Coronary artery (tissue), 2 donors: ENCODE measurements around the gene SNU13.
"Not testable (repeated sequence)": the region's sequence is repeated elsewhere in the genome, so short reads cannot be mapped to it uniquely, and the experiment has no call there.

Experiments
- DNase-seq: peaks from one replicate; pipeline ENCODE4 v3.0.0-alpha.2; 2017; ENCODE audit warnings: low spot score
- H3K27ac ChIP-seq, 2 donors: fragments of 200-600 bp; sonication (generic); one replicate each; pipeline ENCODE4 v1.5.1; 2016 to 2019
- H3K4me3 ChIP-seq: fragments of 200-600 bp; sonication (generic); 2 replicates; pipeline ENCODE4 v1.5.1; 2016; ENCODE audit warnings: mild to moderate bottlenecking, moderate library complexity
- TF ChIP-seq, protein P1 (sequence below): fragments of 200-600 bp; sonication (generic); IDR thresholded peaks from one replicate; pipeline ENCODE4 v1.5.1; 2019; ENCODE audit warnings: antibody characterized with exemption

Gene SNU13

DNA sequence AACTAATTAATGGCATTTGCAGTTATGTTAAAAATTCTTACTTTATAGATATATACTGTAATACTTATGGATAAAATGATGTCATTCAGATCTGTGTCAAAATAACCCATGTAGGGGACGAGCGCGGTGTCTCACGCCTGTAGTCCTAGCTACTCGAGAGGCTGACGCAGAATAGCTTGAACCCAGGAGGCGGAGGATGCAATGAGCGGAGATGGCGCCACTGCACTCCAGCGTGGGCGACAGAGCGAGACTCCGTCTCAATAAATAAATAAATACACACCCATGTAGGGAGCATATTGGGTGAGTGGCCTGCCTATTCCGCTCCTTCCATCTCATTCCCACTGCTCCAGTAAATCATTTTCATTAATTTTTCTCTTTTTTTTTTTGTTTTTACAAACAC lies 7.1 kb downstream of the SNU13 start:
- peak overlapping the region in 1 of 2 donors; percentile 81 for H3K27ac ChIP-seq

GRCh38 chr22:41676134-41676533 lies 12.5 kb downstream of the SNU13 start:
- no peak overlapping the region for H3K27ac ChIP-seq
- DNase-seq, result no peak

More for the DNA sequence above, 7.1 kb downstream of the SNU13 start:
- no peak for DNase-seq
- TF ChIP-seq, protein P1, sequence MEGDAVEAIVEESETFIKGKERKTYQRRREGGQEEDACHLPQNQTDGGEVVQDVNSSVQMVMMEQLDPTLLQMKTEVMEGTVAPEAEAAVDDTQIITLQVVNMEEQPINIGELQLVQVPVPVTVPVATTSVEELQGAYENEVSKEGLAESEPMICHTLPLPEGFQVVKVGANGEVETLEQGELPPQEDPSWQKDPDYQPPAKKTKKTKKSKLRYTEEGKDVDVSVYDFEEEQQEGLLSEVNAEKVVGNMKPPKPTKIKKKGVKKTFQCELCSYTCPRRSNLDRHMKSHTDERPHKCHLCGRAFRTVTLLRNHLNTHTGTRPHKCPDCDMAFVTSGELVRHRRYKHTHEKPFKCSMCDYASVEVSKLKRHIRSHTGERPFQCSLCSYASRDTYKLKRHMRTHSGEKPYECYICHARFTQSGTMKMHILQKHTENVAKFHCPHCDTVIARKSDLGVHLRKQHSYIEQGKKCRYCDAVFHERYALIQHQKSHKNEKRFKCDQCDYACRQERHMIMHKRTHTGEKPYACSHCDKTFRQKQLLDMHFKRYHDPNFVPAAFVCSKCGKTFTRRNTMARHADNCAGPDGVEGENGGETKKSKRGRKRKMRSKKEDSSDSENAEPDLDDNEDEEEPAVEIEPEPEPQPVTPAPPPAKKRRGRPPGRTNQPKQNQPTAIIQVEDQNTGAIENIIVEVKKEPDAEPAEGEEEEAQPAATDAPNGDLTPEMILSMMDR, result no peak
- peak overlapping the region; percentile 76 for H3K4me3 ChIP-seq

GRCh38 chr22:41674846-41675340 lies 13.8 kb downstream of the SNU13 start:
- no peak for DNase-seq
- H3K4me3 ChIP-seq, result no peak overlapping the region
- H3K27ac ChIP-seq, result no peak overlapping the region
- TF ChIP-seq, protein P1, result no peak

More at GRCh38 chr22:41676134-41676533, 12.5 kb downstream of the SNU13 start:
- no peak overlapping the region for H3K4me3 ChIP-seq
- TF ChIP-seq, protein P1, result no peak

DNA sequence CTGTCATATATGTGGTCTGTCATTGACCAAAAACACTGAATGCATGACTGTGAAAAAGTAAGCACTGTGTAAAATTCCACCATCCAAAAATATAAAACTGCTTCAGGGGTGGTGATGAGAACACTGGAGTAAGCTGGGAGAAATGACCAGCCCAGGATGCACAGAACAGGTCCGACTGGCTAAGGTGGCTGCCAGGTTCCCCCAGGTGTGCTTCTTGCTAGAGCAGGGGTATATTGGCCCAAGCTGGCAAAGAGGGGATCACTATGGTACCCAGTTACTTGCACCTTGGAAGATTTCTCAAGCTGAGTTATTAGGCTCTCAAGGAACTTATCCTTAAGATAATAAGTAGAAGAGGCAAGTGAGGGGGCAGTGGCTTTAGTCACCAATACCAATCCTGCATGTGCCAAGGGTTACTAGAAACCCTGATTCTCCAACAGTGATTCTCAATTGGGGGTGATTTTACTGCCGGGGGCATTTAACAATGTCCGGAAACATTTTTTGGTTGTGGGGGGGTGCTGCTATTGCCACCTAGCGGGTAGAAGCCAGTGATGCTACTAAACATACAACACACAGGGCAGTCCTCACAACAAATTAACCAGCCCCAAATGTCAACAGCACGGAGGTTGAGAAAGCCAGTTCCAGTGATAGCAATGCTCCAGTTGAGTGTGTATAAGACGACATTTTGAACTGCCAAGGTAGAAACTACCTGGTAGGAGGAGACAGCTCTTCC lies 15.7 kb downstream of the SNU13 start:
- Histone ChIP-seq H3K27ac (peak overlapping the region in 1 of 2 donors; percentile 1), H3K4me3 (no peak overlapping the region)
- TF ChIP-seq, protein P1, result no peak
- no peak for DNase-seq

- not testable (repeated sequence) for DNase-seq, H3K27ac ChIP-seq, H3K4me3 ChIP-seq
Observed at GRCh38 chr22:41672096-41672495, 16.6 kb downstream of the SNU13 start.

GRCh38 chr22:41668971-41669911 lies 19.4 kb downstream of the SNU13 start:
- DNase-seq, result no peak
- Histone ChIP-seq H3K27ac (no peak overlapping the region), H3K4me3 (no peak overlapping the region)
- TF ChIP-seq, protein P1, result no peak

- TF ChIP-seq, protein P1, result no peak
- H3K4me3 ChIP-seq, result no peak overlapping the region
- H3K27ac ChIP-seq, result no peak overlapping the region
- no peak for DNase-seq
Observed at GRCh38 chr22:41664951-41665350, 23.7 kb downstream of the SNU13 start.
